ENCODE results near the gene ATRNL1.

- TF ChIP-seq CTCF (IDR thresholded peaks at IDR 0.05; ENCODE audit: borderline replicate concordance, extremely low read depth, low read length, poor library complexity, severe bottlenecking) = no peak
- no peak for TF ChIP-seq EZH2 (IDR thresholded peaks at IDR 0.05; ENCODE audit: borderline replicate concordance, low read depth, low read length, severe bottlenecking)
Observed at GRCh38 chr10:115696747-115697146, 603.6 kb downstream of the ATRNL1 start.
